ENCODE measurements around the gene CDHR2. TPM values are rescaled to one million over a fixed set of nuclear protein-coding genes. Genes with fewer than 3 reads are reported as not detected.

Gene CDHR2
- total RNA-seq, 4 donors from 2014 or later, result 0.15 to 0.19 (median 0.15) TPM; not detected in 1

- intact Hi-C loops (cut with DNase I; ENCODE audit: low total_unique reads), result no loop called here
- TF ChIP-seq CTCF (IDR thresholded peaks at IDR 0.05) (no peak), POLR2A (IDR thresholded peaks at IDR 0.05) (no peak)
- no peak for DNase-seq (ENCODE audit: low spot score in 2 of 2)
- no peak overlapping the region for H3K4me3 ChIP-seq (ENCODE audit: low read depth, poor library complexity, severe bottlenecking)
- WGBS, 2 donors, result 78 to 87% methylated on average over 3 of the region's 3 CpGs
These were observed 12.1 kb downstream of the CDHR2 start for GRCh38 chr5:176561259-176561658.

DNA sequence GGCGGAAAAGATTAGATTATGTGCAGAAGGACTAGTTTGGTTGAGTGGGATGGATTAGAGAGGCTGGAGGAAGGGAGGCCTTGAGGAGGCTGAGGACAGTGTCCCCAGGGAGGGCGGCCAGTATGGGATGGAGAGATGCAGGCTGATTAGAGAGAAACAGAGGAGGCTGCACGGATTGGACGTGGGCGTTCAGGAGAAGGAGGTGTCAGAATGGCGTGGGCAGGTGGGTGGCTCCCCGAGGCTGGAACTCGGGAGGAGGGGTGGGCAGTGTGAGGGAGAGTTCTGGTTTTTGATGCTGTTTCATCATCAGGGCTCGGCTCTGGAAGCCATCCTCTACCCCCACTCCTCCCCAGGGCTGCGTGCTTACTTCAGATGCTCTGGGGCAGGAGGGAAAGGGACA lies 13.0 kb downstream of the CDHR2 start:
- no peak for TF ChIP-seq POLR2A (IDR thresholded peaks at IDR 0.05)
- no peak for TF ChIP-seq CTCF (IDR thresholded peaks at IDR 0.05)
- H3K4me3 ChIP-seq (ENCODE audit: low read depth, poor library complexity, severe bottlenecking), result no peak overlapping the region
- intact Hi-C loops (cut with DNase I; ENCODE audit: low total_unique reads), result no loop called here
- 53 to 54% methylated on average over 10 of the region's 10 CpGs for WGBS, 2 donors
- DNase-seq (ENCODE audit: low spot score in 2 of 2), result no peak

DNA sequence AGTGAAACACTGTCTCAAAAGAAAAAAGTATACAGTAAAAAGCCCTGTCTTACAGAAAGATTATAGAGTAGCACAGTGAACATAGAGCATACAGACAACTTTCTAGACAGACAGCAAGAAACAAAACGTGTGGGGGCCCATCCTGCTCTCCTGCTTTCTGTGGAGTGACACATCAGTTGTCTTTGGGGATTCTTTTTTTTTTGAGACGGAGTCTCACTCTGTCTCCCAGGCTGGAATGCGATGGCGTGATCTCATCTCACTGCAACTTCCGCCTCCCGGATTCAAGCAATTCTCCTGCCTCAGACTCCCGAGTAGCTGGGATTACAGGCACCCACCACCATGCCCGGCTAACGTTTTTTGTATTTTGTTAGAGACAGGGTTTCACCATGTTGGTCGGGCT lies 14.9 kb downstream of the CDHR2 start:
- H3K4me3 ChIP-seq (ENCODE audit: low read depth, poor library complexity, severe bottlenecking), result no peak overlapping the region
- WGBS, 2 donors, result 69 to 73% methylated on average over 10 of the region's 10 CpGs
- TF ChIP-seq CTCF (IDR thresholded peaks at IDR 0.05) (no peak), POLR2A (IDR thresholded peaks at IDR 0.05) (no peak)
- intact Hi-C loops (cut with DNase I; ENCODE audit: low total_unique reads), result no loop called here
- no peak for DNase-seq (ENCODE audit: low spot score in 2 of 2)

DNA sequence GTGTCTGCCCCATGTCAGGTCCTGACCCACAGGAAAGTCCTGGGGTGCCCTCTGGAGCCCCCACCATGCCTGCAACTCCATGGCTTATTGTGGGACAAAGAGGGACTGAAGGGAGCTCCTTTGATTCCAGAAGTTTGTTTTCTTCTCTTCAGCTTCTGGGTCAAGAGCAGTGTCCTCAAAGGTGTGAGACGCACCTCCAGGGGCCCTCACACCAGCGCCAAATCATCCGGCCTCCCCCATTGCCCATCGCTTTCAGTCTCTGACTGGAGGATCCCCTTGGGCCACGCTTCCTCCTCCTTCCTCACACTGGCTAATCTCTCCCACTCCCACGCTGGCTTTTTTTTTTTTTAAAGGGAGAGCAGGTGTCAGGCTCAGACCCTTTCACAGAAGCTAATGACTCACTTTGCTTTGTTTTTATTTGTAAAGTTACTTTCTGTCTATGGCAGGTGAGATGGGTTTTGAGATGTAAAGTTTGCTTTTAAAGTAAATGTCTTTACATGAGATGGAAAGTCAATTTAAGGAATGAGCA lies 16.7 kb downstream of the CDHR2 start:
- TF ChIP-seq CTCF (IDR thresholded peaks at IDR 0.05), result no peak
- TF ChIP-seq POLR2A (IDR thresholded peaks at IDR 0.05), result no peak
- no peak for DNase-seq (ENCODE audit: low spot score in 2 of 2)
- 61 to 71% methylated on average over 6 of the region's 6 CpGs for WGBS, 2 donors
- intact Hi-C loops (cut with DNase I; ENCODE audit: low total_unique reads), result no loop called here
- H3K4me3 ChIP-seq (ENCODE audit: low read depth, poor library complexity, severe bottlenecking), result no peak overlapping the region

DNA sequence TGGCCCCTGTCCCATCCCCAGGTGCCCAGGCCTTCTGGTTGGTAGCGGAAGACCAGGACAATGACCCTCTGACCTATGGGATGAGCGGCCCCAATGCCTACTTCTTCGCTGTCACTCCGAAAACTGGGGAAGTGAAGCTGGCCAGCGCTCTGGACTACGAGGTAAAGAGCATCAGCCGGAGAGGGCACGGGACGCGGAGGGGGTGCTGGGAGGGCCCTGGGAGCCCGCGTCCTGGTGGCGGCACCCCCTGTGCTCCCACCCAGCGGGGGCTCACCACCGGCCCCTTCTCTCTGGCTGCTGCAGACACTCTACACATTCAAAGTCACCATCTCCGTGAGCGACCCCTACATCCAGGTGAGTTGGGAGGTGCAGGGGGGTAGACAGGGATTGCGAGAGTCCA lies 19.5 kb downstream of the CDHR2 start:
- intact Hi-C loops (cut with DNase I; ENCODE audit: low total_unique reads), result no loop called here
- H3K4me3 ChIP-seq (ENCODE audit: low read depth, poor library complexity, severe bottlenecking), result no peak overlapping the region
- DNase-seq (ENCODE audit: low spot score in 2 of 2), result no peak
- no peak for TF ChIP-seq POLR2A (IDR thresholded peaks at IDR 0.05)
- no peak for TF ChIP-seq CTCF (IDR thresholded peaks at IDR 0.05)
- 85 to 87% methylated on average over 18 of the region's 18 CpGs for WGBS, 2 donors

DNA sequence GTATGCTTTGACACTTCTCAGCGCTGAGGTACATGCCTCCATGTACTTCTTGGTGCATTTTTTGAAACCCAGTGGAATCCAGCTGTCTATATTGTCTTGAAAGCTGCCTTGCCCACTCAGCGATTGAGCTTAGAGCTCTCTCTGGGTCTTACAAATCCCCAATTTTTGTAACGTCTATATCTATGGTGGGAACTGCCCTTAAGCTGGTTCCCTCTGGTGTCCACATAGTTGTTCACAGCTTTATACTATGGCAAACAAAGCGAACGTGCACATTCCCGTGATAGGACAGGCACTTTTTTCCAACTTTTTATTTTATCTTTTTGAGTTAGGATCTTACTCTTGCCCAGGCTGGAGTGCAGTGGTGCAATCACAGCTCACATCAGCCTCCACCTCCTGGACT lies 20.9 kb downstream of the CDHR2 start:
- intact Hi-C loops (cut with DNase I; ENCODE audit: low total_unique reads), result no loop called here
- no peak for DNase-seq (ENCODE audit: low spot score in 2 of 2)
- no peak overlapping the region for H3K4me3 ChIP-seq (ENCODE audit: low read depth, poor library complexity, severe bottlenecking)
- 47 to 48% methylated on average over 6 of the region's 6 CpGs for WGBS, 2 donors
- TF ChIP-seq CTCF (IDR thresholded peaks at IDR 0.05) (no peak), POLR2A (IDR thresholded peaks at IDR 0.05) (no peak)

Measured in lower leg skin (tissue), 4 donors.